ENCODE measurements around the gene GJB3. TPM values are rescaled to one million over a fixed set of nuclear protein-coding genes. Genes with fewer than 3 reads are reported as not detected.

Gene GJB3
- polyA plus RNA-seq, 1 donor (not counting 4 experiments of a cell fraction or from before 2014, with no cell fraction given), result 133 TPM

- no peak for FAIRE-seq
- Histone ChIP-seq H3K4me1 (ENCODE audit: control insufficient read depth, extremely low read depth, insufficient read depth, low read length) (peaks cover 44% of the 10 kb centered on the region), H3K4me3 (ENCODE audit: control insufficient read depth in 2 of 3, extremely low read depth in 1 of 3, insufficient read depth in 2 of 3, low read depth in 1 of 3, low read length in 3 of 3) (no peak overlapping the region), H3K27ac (ENCODE audit: control insufficient read depth, insufficient read depth, low read length) (no peak overlapping the region), H3K9ac (ENCODE audit: control insufficient read depth, extremely low read depth, insufficient read depth, low read length) (no peak overlapping the region), H3K79me2 (ENCODE audit: control insufficient read depth, insufficient read depth, low read length) (no peaks in the 10 kb centered on the region), H3K27me3 (ENCODE audit: control insufficient read depth, extremely low read depth, insufficient read depth, low read length) (no peaks in the 10 kb centered on the region), H2AFZ (ENCODE audit: control insufficient read depth, low read length) (no peak overlapping the region), H4K20me1 (ENCODE audit: control insufficient read depth, extremely low read depth, insufficient read depth, low read length) (no peaks in the 10 kb centered on the region), H3K4me2 (ENCODE audit: control insufficient read depth, extremely low read depth, insufficient read depth, low read depth, low read length) (no peak overlapping the region), H3K36me3 (ENCODE audit: control insufficient read depth in 2 of 2, extremely low read depth in 1 of 2, insufficient read depth in 2 of 2, low read length in 2 of 2) (no peaks in the 10 kb centered on the region), H3K9me3 (ENCODE audit: control insufficient read depth, low read depth, low read length) (no peaks in the 10 kb centered on the region), H3K9me1 (ENCODE audit: control insufficient read depth, extremely low read depth, insufficient read depth, low read length) (no peaks in the 10 kb centered on the region)
- TF ChIP-seq, protein P1, sequence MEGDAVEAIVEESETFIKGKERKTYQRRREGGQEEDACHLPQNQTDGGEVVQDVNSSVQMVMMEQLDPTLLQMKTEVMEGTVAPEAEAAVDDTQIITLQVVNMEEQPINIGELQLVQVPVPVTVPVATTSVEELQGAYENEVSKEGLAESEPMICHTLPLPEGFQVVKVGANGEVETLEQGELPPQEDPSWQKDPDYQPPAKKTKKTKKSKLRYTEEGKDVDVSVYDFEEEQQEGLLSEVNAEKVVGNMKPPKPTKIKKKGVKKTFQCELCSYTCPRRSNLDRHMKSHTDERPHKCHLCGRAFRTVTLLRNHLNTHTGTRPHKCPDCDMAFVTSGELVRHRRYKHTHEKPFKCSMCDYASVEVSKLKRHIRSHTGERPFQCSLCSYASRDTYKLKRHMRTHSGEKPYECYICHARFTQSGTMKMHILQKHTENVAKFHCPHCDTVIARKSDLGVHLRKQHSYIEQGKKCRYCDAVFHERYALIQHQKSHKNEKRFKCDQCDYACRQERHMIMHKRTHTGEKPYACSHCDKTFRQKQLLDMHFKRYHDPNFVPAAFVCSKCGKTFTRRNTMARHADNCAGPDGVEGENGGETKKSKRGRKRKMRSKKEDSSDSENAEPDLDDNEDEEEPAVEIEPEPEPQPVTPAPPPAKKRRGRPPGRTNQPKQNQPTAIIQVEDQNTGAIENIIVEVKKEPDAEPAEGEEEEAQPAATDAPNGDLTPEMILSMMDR (optimal IDR thresholded peaks at IDR 0.05 in 1 of 3, IDR thresholded peaks at IDR 0.05 in 1 of 3, conservative IDR thresholded peaks at IDR 0.05 in 1 of 3; ENCODE audit: extremely low read depth in 1 of 3, insufficient read depth in 2 of 3, low read length in 3 of 3), result no peak
- no peak for TF ChIP-seq EZH2 (IDR thresholded peaks at IDR 0.05; ENCODE audit: low read length)
- DNase-seq (ENCODE audit: low read depth, low spot score), result no peak
- dilution Hi-C loops (cut with MboI; ENCODE audit: extremely low pct_ligation_motif_present, low sequenced_read_pairs), result no loop called here
Measured at GRCh38 chr1:34774957-34775356, 6.1 kb upstream of the GJB3 start.

- no peak overlapping the region for H3K9ac ChIP-seq (ENCODE audit: control insufficient read depth, extremely low read depth, insufficient read depth, low read length)
- TF ChIP-seq, protein P1 (optimal IDR thresholded peaks at IDR 0.05 in 1 of 3, IDR thresholded peaks at IDR 0.05 in 1 of 3, conservative IDR thresholded peaks at IDR 0.05 in 1 of 3; ENCODE audit: extremely low read depth in 1 of 3, insufficient read depth in 2 of 3, low read length in 3 of 3), result no peak
- TF ChIP-seq EZH2 (IDR thresholded peaks at IDR 0.05; ENCODE audit: low read length), result no peak
- no peak overlapping the region for H3K27ac ChIP-seq (ENCODE audit: control insufficient read depth, insufficient read depth, low read length)
- H2AFZ ChIP-seq (ENCODE audit: control insufficient read depth, low read length), result no peak overlapping the region
- H3K36me3 ChIP-seq (ENCODE audit: control insufficient read depth in 2 of 2, extremely low read depth in 1 of 2, insufficient read depth in 2 of 2, low read length in 2 of 2), result no peaks in the 10 kb centered on the region
- peaks cover 40% of the 10 kb centered on the region for H3K4me1 ChIP-seq (ENCODE audit: control insufficient read depth, extremely low read depth, insufficient read depth, low read length)
- no peak for DNase-seq (ENCODE audit: low read depth, low spot score)
- H3K79me2 ChIP-seq (ENCODE audit: control insufficient read depth, insufficient read depth, low read length), result peaks cover 11% of the 10 kb centered on the region
- H3K27me3 ChIP-seq (ENCODE audit: control insufficient read depth, extremely low read depth, insufficient read depth, low read length), result no peaks in the 10 kb centered on the region
- H3K4me2 ChIP-seq (ENCODE audit: control insufficient read depth, extremely low read depth, insufficient read depth, low read depth, low read length), result no peak overlapping the region
- H3K9me1 ChIP-seq (ENCODE audit: control insufficient read depth, extremely low read depth, insufficient read depth, low read length), result no peaks in the 10 kb centered on the region
- dilution Hi-C loops (cut with MboI; ENCODE audit: extremely low pct_ligation_motif_present, low sequenced_read_pairs), result no loop called here
- no peak overlapping the region for H3K4me3 ChIP-seq (ENCODE audit: control insufficient read depth in 2 of 3, extremely low read depth in 1 of 3, insufficient read depth in 2 of 3, low read depth in 1 of 3, low read length in 3 of 3)
- FAIRE-seq, result no peak
- no peaks in the 10 kb centered on the region for H4K20me1 ChIP-seq (ENCODE audit: control insufficient read depth, extremely low read depth, insufficient read depth, low read length)
- no peaks in the 10 kb centered on the region for H3K9me3 ChIP-seq (ENCODE audit: control insufficient read depth, low read depth, low read length)
Measured at GRCh38 chr1:34776911-34777310, 4.1 kb upstream of the GJB3 start.

Data from keratinocyte (primary cell).